ENCODE results near the gene S100A4. TPM values are rescaled to one million over a fixed set of nuclear protein-coding genes. Genes with fewer than 3 reads are reported as not detected.

The S100A4 gene
- total and polyA plus RNA-seq, 2 experiments from 2014 or later = 14.2 to 36.0 TPM

DNA sequence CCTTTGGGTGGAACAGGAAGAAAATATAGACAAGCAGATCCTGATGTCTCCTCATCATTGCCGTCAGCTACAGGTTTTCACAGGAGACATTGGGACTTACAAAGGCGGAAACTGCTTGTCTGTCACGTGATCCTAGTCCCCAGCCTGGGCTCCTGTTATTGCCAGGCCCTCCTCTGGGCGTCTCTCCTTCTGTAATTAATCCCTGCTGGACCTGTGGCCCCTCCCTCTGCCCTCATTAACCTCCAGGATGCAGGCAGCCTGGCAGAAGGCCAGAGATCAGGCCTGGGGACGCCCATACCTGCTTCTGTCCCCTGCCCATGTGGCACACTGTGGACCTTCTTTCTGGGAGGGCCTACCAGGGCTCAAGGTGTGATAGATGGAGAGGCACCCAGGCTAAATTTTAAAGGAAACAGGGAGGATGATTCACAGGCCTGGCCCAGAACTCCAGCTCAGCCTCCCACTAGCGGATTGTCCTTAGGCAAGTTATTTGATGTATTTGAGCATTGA lies 7.2 kb downstream of the S100A4 start (continued):
- TF ChIP-seq ETS1 (IDR thresholded peaks at IDR 0.05) = no peak
- TF ChIP-seq, protein P1, sequence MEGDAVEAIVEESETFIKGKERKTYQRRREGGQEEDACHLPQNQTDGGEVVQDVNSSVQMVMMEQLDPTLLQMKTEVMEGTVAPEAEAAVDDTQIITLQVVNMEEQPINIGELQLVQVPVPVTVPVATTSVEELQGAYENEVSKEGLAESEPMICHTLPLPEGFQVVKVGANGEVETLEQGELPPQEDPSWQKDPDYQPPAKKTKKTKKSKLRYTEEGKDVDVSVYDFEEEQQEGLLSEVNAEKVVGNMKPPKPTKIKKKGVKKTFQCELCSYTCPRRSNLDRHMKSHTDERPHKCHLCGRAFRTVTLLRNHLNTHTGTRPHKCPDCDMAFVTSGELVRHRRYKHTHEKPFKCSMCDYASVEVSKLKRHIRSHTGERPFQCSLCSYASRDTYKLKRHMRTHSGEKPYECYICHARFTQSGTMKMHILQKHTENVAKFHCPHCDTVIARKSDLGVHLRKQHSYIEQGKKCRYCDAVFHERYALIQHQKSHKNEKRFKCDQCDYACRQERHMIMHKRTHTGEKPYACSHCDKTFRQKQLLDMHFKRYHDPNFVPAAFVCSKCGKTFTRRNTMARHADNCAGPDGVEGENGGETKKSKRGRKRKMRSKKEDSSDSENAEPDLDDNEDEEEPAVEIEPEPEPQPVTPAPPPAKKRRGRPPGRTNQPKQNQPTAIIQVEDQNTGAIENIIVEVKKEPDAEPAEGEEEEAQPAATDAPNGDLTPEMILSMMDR (conservative IDR thresholded peaks at IDR 0.05; ENCODE audit: low read depth in 2 of 2) = peak; percentile 9 to 22; a peak in 1 of 4 replicates
- TF ChIP-seq ZNF114 (CRISPR knock-in tag; IDR thresholded peaks at IDR 0.05) = no peak

DNA sequence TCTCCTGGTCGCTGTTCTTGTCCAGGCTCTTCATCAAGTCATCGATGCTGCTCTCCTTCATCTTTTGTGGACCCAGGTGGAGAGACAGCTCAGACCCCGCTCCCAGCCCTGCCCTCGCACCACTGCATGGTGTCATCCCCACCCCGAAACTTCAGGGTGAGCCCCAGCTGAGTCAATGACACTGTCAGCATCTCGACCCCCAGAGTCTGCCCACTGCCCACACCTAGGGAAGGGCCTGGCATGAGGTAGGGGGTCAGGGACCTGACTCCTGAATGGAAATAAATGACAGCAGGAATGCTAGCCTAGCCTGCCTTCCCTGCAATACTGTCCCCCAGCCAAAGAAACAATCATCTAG lies 8.3 kb downstream of the S100A4 start:
- no peaks in the 10 kb centered on the region; the same call in 2 of the 3 replicates for H3K36me3 Mint-ChIP-seq (ENCODE audit: low read depth)
- Histone ChIP-seq H3K79me2 (replicated peaks; ENCODE audit: insufficient read depth) (no peaks in the 10 kb centered on the region), H3K4me3 (no peak overlapping the region), H3K27ac (ENCODE audit: low read depth) (no peak overlapping the region), H4K20me1 (replicated peaks; ENCODE audit: insufficient read depth) (no peaks in the 10 kb centered on the region), H3K4me2 (no peak overlapping the region), H3K36me3 (ENCODE audit: insufficient read depth) (no peaks in the 10 kb centered on the region), H2AFZ (no peak overlapping the region), H3K27me3 (ENCODE audit: insufficient read depth) (peaks cover 32% of the 10 kb centered on the region), H3K4me1 (ENCODE audit: insufficient read depth) (peaks cover 32% of the 10 kb centered on the region), H3F3A (replicated peaks; ENCODE audit: low read depth) (peaks cover 10% of the 10 kb centered on the region; the same call in 1 of the 2 replicates), H3K9me2 (ENCODE audit: insufficient read depth) (peaks cover 6% of the 10 kb centered on the region; the same call in 1 of the 2 replicates)
- no peak overlapping the region for H3K4me3 Mint-ChIP-seq
- H3K27me3 Mint-ChIP-seq (ENCODE audit: insufficient read depth, low read depth, poor library complexity) = peaks cover 35% of the 10 kb centered on the region
- ATAC-seq = no peak
- no peak for DNase-seq (ENCODE audit: low spot score)
- no peaks in the 10 kb centered on the region for H3K9me3 Mint-ChIP-seq
- H3K27ac Mint-ChIP-seq = no peak overlapping the region
- H3K4me1 Mint-ChIP-seq = peaks cover 40% of the 10 kb centered on the region
- TF ChIP-seq POLR2AphosphoS5 (IDR thresholded peaks at IDR 0.05; ENCODE audit: low read depth) (no peak), ZNF462 (CRISPR knock-in tag; IDR thresholded peaks at IDR 0.05) (no peak), CREB1 (CRISPR knock-in tag; IDR thresholded peaks at IDR 0.05; ENCODE audit: low read depth) (no peak), ZNF114 (CRISPR knock-in tag; IDR thresholded peaks at IDR 0.05) (no peak), EZH2phosphoT487 (IDR thresholded peaks at IDR 0.05; ENCODE audit: unreplicated experiment) (no peak), ETS1 (IDR thresholded peaks at IDR 0.05) (no peak), JUNB (IDR thresholded peaks at IDR 0.05; ENCODE audit: unreplicated experiment) (no peak), NANOG (IDR thresholded peaks at IDR 0.05; ENCODE audit: borderline replicate concordance) (no peak)
- TF ChIP-seq, protein P2, sequence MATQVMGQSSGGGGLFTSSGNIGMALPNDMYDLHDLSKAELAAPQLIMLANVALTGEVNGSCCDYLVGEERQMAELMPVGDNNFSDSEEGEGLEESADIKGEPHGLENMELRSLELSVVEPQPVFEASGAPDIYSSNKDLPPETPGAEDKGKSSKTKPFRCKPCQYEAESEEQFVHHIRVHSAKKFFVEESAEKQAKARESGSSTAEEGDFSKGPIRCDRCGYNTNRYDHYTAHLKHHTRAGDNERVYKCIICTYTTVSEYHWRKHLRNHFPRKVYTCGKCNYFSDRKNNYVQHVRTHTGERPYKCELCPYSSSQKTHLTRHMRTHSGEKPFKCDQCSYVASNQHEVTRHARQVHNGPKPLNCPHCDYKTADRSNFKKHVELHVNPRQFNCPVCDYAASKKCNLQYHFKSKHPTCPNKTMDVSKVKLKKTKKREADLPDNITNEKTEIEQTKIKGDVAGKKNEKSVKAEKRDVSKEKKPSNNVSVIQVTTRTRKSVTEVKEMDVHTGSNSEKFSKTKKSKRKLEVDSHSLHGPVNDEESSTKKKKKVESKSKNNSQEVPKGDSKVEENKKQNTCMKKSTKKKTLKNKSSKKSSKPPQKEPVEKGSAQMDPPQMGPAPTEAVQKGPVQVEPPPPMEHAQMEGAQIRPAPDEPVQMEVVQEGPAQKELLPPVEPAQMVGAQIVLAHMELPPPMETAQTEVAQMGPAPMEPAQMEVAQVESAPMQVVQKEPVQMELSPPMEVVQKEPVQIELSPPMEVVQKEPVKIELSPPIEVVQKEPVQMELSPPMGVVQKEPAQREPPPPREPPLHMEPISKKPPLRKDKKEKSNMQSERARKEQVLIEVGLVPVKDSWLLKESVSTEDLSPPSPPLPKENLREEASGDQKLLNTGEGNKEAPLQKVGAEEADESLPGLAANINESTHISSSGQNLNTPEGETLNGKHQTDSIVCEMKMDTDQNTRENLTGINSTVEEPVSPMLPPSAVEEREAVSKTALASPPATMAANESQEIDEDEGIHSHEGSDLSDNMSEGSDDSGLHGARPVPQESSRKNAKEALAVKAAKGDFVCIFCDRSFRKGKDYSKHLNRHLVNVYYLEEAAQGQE (IDR thresholded peaks at IDR 0.05; ENCODE audit: unreplicated experiment) = no peak

Data from GM23338 (cell line).